Activated CD8-positive, alpha-beta memory T cell treated with anti-CD3 and anti-CD28 coated beads for 1 hour (primary cell): ENCODE measurements around the gene POLR3B.
"Not testable (repeated sequence)": the region's sequence is repeated elsewhere in the genome, so short reads cannot be mapped to it uniquely, and the experiment has no call there.

Experiments
- DNase-seq, 2 donors: peaks; one replicate each; pipeline ENCODE4 v3.0.0-alpha.2; 2020; ENCODE audit warnings: low read depth in 1 of 2; ENCODE audit errors: extremely low read depth in 1 of 2

POLR3B gene

DNA sequence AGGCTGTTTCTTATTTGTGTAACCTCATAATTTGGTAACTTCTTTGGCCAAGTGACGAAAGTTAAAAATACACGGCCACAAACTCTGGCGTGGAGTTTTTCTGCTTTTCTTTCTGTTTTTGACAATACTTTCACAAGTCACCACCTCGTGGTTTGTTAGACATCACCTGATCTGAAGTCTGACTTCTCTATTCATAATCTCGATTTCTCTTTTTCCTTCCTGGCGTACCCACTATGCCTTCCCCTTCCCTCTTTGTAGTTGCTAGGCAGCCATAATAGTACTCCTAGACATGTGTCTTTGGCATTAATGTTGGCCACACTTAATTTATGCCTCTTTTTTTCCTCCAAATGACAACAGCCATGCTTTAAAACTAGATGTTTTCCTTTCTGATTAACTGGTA is 97.6 kb downstream of the POLR3B start:
- DNase-seq: no peak

DNA sequence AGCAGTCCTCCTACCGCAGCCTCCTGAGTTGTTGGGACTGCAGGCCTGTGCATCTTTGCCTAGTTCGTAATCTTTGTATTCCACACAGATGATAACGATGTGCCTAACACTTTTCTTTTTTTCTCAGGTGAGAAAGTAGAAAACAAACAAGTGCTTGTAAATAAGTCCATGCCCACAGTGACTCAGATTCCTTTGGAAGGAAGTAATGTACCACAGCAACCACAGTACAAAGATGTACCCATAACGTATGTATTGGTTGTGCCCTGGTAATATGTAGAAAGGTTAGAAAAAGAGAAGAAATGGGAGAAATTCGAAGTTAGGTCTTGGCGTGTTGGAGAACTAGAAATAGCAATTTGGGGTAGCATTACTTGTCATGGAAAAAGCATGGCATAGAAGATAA is 101.6 kb downstream of the POLR3B start:
- DNase-seq: no peak

DNA sequence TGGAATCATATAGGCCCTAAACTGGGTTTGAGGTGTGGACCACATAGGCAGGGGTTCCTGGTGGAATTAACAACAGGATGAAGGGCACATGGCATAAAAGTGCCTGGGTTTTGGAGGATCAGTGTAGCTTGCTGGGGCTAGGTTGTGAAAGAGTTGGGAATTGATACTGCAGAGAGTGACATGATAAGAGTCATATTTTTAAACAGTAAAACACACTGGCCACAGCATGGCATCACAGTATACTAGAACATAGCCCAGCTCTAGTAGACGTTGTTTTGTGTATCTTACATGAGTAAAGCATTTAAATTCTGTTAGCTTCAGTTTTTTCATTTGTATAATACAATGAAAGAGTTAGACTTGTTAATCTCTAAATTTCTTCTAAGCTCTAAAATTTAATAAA is 102.0 kb downstream of the POLR3B start:
- DNase-seq: no peak

DNA sequence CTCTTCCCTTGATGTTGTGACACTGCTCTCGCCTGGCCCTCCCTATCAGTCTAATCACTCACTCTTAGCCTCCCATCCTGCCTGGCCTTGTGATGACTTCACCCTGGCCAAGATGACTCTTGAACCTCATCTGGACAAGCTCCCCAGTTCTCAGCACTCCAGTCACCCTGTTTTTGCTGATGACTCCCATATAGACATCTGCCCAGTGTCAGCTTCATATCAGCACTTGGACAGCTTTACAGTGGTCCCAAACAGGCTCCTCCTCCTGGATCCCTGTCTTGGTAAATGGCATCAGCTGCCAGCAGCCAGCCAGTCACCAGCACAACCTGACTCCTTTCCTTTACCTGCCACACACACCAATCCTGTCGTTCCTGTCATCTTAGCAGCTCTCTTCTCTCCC is 104.2 kb downstream of the POLR3B start:
- DNase-seq: no peak

DNA sequence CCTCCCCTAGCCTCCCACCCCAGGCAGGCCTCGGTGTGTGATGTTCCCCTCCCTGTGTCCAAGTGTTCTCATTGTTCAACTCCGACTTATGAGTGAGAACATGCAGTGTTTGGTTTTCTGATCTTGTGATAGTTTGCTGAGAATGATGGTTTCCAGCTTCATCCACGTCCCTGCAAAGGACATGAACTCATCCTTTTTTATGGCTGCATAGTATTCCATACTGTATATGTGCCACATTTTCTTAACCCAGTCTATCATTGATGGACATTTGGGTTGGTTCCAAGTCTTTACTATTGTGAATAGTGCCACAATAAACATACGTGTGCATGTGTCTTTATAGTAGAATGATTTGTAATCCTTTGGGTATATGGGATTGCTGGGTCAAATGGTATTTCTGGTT is 108.1 kb downstream of the POLR3B start:
- not testable (repeated sequence) for DNase-seq

DNA sequence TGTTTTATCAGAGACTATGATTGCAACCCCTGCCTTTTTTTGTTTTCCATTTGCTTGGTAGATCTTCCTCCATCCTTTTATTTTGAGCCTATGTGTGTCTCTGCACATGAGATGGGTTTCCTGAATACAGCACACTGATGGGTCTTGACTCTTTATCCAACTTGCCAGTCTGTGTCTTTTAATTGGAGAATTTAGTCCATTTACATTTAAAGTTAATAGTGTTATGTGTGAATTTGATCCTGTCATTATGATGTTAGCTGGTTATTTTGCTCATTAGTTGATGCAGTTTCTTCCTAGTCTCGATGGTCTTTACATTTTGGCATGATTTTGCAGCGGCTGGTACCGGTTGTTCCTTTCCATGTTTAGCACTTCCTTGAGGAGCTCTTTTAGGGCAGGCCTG is 118.1 kb downstream of the POLR3B start:
- not testable (repeated sequence) for DNase-seq

DNA sequence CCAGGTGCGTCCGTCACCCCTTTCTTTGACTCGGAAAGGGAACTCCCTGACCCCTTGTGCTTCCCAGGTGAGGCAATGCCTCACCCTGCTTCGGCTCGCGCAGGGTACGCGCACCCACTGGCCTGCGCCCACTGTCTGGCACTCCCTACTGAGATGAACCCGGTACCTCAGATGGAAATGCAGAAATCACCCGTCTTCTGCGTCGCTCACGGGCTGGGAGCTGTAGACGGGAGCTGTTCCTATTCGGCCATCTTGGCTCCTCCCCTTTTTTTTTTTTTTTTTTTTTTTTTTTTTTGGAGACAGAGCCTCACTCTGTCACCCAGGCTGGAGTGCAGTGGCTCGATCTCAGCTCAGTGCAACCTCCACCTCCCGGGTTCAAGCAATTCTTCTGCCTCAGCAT is 120.1 kb downstream of the POLR3B start:
- DNase-seq: not testable (repeated sequence)

DNA sequence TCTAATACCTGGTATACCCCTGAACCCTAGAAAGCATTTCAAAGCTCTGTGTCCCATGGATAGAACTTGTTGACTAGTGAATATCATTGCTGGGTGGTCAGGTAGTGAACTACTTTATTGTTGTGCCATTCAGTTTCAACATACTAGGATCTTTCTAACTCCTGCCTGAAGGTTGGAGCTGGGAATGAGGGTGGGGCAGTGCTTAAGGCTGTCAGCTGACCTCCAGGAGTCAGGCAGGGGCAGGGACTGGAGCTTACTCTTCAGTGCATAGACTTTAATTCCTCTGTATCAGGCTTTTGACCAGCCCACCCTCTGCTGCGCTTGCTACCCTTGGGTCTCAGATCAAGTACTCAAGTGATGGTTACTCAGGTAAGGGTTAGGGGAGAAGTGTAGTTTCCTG is 122.7 kb downstream of the POLR3B start:
- DNase-seq: no peak

DNA sequence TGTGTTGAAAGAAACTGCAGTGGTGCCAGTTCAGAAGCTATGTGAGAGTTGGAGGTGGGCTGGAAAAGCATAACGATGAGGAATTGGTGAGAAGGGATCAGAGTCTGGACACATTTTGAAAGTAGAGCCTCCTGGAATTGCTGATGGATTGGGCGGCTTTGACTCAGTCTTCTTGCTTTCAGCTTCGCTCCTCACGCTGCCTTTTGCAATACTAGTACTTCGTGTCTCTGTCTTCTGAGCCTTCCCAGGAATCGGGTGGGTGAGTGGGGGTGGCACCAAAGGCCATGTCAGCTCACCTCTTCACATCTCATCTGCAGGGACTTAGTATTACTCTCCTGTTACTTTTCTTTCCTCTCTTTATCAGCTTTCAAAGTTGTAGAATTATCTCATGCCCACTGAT is 123.7 kb downstream of the POLR3B start:
- no peak for DNase-seq

DNA sequence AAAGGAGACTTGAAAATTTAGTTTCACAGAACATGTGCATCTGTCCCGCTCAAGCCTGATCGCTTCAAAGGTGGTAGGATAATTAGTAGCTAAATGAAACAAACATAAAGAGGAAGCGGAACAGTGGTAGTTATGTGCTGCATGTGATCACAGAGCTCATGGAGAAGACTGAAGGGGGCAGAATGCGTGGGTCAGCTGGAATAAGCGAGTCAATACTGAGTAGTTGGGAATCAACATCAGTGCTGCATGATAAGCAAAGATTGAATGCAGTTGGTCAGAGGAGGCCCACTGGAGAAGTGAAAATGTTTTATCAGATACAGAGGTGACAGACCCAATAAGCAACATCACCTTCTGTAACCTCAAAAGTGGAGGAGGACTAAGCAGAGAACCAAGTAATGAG is 130.1 kb downstream of the POLR3B start:
- DNase-seq: no peak

DNA sequence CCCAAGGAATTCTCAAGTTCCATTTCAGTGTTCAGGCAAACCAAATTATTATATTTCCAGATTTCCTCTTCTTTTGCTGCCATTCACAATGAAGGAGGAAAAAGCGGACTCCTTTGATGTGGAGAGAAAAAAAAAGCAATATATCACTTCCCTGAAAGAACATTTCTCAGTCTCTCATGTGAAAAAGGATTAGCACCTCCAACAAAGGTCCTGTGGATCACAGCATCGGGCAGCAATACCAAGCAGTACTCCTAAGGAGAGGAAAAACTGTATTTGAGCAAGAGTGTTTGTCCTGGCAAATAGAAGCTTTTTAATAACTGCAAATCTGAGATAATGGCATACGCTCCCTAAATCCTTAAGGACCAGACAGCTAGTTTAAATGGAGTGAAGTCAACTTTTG is 131.3 kb downstream of the POLR3B start:
- no peak for DNase-seq

DNA sequence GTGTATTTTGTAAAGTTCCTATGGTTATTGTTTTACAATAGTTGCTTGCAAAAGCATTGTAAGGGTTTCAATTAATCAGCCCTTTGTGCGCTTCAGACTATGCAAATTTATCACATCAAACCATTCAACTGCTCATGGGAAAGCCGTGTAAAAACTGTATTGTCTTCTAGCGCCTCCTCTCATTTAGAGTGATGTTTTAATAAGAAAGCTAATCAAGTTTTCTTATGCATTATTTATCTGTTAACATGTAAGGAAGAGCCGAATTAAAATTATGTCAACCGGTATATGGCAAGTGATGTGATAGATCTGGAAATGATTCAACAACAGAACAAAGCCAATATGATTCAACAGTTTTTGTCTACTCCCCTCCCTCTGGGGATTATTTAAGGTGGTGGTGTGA is 132.7 kb downstream of the POLR3B start:
- no peak for DNase-seq

DNA sequence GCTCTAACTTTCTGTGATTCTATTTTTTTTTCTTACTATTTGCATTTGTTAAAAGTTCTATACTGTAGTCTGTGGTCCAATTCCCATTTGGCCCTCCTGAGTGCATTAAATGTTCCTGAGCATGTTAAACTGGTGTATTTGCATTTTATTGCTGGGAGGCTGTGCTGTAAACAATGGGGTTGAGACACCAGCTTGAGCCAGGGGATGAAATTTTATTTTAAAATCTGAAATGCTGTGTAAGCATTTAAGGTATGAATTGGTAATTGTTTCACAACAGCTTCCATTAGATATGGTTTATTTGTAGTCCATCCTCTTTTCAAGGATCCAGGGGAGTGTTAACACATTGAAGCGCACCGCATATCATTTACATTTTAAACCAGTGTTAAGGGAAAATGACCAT is 135.3 kb downstream of the POLR3B start:
- no peak for DNase-seq

DNA sequence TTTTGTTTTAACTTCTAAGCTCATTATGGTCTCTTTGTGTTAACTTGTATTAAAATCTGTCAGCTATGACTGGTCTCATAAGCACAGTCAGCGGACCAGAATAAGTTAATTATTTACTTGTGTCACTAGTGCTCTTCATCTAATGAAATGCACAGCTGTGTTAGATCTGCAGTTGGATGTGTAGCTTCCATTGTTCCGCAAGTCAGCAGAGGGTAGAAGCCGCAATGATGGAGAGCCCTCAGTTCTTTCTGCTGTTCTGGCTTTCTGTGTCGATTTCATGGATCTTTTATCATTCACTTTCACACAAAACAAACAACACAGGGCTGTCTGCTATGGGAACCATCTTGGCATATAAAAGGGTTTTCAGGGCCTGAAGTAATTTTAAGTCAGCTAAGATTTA is 136.0 kb downstream of the POLR3B start:
- DNase-seq: no peak

DNA sequence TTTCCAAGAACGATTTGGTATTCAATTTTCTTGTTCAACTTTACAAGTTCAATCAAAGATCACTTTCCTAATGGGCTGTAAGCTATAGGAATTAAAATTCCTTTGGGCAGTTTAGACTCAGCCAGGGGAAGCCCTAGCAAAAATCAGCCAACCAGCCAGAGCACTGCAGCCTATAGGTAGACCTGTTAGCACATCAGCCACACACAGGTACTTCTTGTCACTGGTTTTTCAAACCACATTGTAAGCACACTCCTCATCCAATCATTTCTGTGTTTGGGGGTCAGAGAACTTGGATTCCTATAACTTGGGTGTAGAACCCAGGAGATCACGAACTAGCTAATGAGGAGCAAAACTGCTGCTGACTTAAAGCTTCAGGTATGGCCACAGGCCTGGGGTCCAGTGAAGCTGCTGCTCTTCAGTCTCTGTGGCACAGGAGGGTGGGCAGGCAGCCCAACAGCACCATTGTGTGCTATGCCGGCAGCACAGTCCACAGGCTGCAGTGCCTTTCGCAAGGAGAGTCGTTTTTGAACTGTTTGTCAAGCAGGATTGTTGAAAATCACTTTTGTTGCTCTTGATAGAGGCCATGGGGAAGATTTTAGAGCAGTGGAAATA is 137.9 kb downstream of the POLR3B start:
- no peak for DNase-seq

DNA sequence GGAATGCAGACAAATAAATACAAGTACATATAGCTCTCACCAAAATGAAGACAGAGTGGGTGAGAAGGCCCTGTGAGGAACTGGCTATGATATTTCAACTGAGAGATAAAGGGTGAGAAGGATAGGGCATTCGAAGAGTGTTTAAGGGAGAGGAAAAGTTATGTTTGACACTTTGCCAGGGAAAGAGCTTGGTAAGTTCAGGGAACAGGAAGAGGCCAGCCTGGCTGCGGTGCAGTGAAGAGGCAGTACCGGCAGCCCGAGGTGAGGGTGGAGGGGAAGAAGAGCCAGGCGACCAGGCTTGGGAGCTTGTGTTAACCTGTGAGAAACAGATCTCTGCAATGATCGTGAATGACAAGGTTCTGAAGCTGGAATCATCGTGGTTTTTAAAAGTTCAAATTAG is 140.5 kb downstream of the POLR3B start:
- DNase-seq: no peak

DNA sequence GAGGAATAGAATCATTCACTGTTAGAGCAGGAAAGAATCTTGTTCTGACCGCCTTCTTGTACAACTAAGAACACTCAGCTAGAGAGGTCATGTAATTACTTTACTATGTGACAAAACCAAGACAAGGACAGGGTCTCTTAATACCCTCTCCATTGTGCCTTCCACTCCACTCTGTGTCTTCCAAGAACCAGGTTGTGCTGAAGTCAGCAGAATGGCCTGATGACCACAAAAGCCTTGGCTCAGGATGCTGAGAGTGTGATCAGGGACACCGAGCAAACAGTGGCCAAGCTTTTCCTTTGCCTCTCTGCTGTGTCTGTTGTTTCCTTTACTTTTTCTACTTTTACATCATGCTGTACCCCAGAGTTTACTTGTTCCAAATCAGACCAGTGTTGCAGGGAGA is 142.1 kb downstream of the POLR3B start:
- DNase-seq: no peak

DNA sequence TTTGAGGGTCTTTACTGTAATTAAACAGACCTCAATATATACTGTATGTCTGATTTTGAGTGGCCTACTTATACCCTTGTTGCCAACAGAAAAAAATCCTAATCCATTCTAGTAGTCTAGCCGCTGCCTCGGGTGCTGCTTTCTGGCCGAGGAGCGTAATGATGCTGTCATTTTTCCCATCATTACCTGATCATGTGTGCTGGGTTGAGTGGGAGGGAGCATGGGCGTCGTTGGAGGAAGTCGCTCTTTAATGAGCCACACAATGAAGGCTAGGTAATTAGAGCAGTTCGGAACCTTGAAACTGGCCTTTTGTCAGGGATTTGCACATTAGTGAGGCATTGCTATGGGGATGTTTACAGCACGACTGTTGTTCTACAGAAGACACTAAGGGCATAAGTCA is 149.1 kb downstream of the POLR3B start:
- no peak for DNase-seq

DNA sequence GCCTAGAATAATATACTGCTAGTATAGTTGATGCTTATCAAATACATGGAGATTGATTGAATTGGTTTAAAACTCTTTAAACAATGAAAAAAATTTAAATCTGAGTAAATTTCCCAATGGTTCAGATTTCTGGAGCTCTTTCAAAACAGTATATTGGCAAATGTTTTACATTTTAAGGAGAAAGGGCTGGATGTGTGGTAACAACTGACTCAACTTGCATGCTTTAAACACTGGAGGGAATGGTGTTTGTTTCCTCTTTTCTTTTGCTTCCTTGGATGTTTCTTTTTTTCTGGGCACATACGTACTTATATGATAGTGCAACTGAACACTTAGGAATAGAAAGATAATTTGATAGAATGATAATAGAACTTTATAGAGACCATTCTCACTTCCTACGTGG is 151.4 kb downstream of the POLR3B start:
- DNase-seq: no peak

DNA sequence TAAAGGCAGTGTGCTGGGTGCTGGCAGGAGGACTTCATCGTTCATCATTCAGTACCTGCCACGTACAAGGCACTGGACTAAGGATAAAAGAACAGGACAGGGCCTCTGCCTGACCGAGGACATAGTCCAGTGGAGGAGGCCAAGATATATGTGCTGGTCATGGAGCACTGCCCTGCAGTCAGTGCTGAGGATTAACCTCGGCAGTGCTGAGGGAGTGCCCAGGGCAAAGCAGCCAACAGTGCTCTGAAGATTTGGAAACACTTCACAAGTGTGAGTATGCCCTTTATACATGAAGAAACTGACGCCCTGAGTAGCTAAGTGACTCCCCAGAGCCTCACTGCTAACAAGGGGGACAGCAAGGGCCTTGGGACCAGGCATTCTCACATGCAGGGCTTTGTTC is 153.8 kb downstream of the POLR3B start:
- DNase-seq: no peak

DNA sequence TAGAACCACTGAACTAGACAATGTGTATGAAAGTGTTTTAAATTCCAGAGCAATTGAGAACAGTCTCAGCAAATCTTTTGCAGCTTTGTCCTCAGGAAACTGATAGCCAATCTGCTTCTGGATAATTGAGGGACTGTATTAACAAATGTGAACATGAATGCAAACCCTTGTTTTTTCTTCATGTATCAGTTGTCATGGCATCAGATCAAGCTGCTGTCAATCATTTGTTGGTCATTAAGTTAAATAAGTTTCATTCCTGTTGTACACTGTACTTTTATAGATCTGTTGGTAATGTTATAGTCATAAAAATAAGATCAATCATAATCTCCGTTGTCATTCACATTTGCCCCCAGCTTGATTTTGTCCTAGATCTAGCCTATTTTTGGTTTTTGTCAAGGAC is 159.8 kb downstream of the POLR3B start:
- DNase-seq: no peak

DNA sequence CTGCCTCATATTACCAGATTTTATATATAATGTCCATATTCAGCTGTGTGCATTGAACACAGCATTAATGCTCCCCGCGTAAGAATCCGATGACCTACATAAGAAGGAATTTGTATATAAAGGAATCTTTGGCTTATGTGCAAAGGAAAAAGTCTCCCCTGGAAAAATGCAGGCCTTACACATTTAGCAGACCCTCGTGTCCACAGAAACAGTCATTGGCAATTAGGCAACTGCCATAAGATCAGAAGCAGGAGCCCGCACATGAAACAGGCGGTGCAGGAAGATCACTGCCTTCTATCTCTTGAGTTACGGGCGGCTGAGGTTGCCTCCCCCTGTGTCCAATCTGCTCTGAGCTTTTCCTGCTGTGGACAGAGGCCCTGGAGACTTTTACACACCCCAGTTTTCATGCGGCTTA is 162.1 kb downstream of the POLR3B start:
- DNase-seq: no peak

DNA sequence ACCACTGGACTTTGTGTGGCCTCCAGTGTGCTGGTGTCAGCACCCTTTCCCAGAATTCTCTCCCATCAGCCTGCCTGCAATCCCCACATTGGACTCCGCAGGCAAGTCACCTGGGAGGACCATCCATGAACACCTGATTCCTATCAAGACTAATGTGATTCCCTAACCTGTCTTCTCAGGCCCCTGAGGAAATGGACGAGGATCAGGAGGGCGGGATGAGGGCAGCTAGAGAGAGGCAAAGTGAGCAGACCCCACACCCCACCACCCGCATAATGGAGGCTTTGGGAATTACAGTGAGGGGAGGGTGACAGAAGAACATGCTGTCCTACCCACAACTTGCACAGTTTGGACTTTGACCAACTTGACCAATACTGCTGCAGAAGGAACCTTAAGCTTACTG is 164.4 kb downstream of the POLR3B start:
- DNase-seq: no peak

DNA sequence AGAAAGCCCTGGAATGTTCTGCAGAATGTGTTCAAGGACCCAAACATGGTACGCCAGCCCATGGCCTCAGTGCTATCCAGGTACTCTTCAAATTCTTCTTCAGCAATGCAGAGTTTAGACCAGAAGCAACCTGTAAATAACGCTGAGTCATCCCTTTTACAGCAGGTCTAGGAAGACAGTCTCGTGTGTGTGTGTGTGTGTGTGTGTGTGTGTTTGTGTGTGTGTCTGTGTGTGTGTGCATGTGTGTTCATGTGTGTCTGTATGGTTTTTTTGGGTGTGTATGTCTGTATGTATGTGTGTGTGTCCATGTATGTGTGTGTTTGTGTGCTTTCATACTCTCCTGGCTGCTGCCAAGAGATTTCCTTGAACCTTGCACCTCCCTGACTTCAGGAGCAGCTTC is 165.2 kb downstream of the POLR3B start:
- no peak for DNase-seq
